Activated T-cell treated with anti-CD3 and anti-CD28 coated beads, Interleukin-2, amount 50 U/mL, for 48 hours (primary cell): Measurements from ENCODE around the gene QPCTL.
"Not testable (repeated sequence)": the region's sequence is repeated elsewhere in the genome, so short reads cannot be mapped to it uniquely, and the experiment has no call there.

Experiments
- DNase-seq, 2 experiments: peaks; one replicate each; pipeline ENCODE4 v3.0.0-alpha.2; 2020

QPCTL gene

GRCh38 chr19:45677351-45678230 lies 14.9 kb upstream of the QPCTL start:
- peak; percentile 91 to 92 for DNase-seq

GRCh38 chr19:45681391-45682015 lies 11.0 kb upstream of the QPCTL start:
- DNase-seq: peak; percentile 90 to 94

- no peak for DNase-seq
These were observed 10.3 kb upstream of the QPCTL start for GRCh38 chr19:45682117-45682516.

GRCh38 chr19:45682908-45683307 lies 9.6 kb upstream of the QPCTL start:
- DNase-seq: no peak

- not testable (repeated sequence) for DNase-seq
These were observed 7.4 kb upstream of the QPCTL start for GRCh38 chr19:45685045-45685444.

GRCh38 chr19:45687599-45687998 lies 4.9 kb upstream of the QPCTL start:
- DNase-seq: no peak

DNA sequence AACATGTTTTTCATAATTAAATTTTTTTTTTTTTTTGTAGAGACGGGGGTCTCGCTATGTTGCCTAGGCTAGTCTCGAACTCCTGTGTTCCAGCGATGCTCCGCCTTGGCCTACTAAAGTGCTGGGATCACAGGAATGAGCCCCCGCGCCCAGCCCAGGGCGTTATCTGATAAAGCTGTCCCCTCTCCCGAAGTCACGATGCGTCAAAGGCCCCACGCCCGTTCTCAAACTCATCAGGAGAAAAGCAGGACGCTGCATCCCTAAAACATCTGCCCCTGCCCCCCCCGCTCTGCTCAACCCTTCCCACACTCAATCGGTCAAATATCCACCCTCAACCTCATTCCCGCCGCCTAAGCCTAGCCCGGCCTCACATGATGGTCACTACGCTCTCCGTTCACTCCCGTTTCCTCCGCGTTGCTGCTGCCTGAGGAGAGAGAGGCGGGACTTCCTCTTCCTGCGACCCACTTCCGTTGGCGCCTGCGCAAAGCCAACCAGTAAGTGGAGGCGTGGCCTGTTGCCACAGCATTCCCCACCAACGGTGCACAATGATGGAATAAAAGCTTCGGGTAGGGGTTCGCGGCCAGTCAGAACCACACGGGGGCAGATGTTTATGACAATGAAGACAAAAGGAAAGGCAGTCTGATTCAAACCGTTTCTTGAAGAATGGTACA lies 815 bp upstream of the QPCTL start, which contains the start of gene SNRPD2:
TSS of gene SNRPD2 (minus strand) at position 438 of the 671 bp plus-strand sequence. CDS start at position 373, 65 bp downstream.
- peak in 1 of 2 experiments; percentile 97 for DNase-seq

- DNase-seq: peak; percentile 88 to 89
These were observed 781 bp downstream of the QPCTL start for GRCh38 chr19:45693106-45693788.

DNA sequence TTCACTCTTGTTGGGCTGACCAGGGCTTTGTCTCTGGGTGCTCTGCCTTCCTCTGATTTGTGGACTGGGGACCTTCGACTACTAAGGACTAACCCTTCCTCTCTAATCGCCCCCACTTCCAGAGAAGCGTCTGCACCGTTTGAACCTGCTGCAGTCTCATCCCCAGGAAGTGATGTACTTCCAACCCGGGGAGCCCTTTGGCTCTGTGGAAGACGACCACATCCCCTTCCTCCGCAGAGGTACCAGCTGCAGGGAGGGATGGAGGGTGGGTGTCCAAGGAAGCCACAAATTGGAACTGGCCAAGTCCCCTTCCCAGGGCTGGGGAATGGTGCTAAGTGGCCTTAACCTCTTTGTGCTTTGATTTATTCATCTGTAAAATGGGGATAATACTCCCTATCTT lies 9.2 kb downstream of the QPCTL start:
- no peak for DNase-seq

DNA sequence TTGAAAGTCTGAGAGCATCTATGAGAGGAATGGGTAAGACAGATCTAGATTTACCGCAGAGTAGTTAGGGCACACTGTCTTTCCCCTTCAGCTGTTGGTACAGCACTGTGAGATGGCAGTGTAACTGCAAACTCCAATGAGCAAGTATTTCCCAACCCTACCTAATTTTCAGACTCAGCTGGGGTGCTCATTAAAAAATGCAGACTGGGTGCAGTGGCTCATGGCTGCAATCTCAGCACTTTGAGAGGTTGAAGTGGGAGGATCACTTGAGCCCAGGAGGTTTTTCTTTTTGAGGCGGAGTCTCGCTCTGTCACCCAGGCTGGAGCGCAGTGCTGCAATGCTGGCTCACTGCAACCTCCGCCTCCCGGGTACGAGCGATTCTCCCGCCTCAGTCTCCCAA lies 12.6 kb downstream of the QPCTL start:
- no peak for DNase-seq

- no peak for DNase-seq
These were observed 13.4 kb downstream of the QPCTL start for GRCh38 chr19:45705710-45706415.

GRCh38 chr19:45710356-45711130 lies 18.1 kb downstream of the QPCTL start:
- no peak for DNase-seq

DNA sequence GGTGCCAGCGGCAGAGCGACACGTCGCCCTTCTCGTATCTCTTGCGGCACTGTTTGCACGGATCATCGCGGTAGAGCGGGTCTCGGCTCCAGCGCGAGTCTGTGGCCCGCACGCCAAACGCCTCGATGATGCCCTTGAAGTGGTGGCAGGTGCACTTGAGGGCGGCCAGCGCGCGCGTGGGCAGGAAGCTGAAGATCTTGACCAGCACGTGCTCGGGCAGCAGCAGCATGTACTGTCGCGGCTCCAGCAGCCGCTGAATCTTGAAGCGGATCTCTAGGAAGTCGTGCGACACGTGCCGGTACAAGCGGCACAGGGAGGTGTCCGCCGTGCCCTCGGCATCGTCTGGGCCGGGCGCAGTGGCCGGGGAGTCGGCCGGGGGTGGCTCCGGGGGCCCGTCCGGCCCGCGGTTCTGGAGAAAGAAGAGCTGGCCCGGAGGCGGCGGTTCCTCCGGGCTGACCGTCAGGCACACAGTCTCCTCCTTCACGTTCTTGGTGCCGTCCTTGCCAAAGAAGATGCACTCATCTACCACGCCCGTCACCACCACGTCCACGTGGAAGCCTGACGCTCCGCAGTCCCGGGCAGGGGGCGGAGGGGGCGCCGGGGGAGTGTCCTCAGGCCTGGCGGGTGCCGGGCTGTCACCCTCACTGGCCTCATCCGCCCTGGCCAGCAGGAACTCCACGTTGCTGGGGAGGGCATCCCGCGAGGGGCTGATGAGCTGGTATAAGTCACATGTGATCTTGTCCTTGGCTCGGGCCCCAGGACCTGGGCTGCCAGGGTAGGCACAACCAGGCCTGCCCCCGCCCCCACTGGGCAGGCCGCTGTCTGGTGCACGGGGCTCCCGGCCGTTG lies 19.6 kb downstream of the QPCTL start:
- no peak for DNase-seq

- DNase-seq: no peak
These were observed 20.2 kb downstream of the QPCTL start for GRCh38 chr19:45712699-45713067.

- DNase-seq: no peak
These were observed 20.7 kb downstream of the QPCTL start for GRCh38 chr19:45713141-45713540.

GRCh38 chr19:45715139-45715538 lies 22.7 kb downstream of the QPCTL start:
- DNase-seq: no peak

DNA sequence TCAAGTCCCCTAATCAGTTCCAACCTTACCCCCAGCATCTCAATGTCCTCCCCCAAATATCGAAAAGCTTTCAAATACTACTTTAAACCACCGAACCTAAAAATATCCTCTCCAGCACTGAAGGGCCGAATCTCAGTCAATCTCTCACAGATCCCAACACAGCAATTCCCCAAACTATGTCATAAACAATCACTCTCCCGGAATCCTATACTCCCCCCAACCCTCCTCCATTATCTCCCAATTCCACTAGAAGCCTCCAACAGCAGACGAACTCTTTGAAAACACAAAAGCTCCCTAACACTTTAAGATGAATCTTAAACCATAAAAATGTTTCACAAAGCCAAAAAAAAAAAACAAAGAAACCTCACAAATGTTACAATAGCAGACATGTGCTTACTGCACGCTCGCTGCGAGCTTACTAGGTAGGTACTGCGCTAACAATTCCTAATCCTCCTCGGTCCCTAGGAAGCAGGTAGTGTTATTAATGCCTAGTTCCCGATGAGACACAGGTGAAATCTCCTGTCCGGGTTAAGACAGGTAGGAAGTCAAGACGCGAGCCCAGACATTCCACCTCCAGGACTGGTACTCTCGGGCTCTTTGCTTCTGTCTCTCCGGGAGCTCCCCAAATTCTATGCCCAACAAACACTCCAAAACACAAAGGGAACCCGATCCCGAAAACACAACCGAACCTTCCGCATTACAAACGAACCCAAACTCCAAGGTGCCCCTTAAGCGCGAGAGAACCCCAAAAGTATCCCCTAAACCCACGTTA lies 24.1 kb downstream of the QPCTL start:
- DNase-seq: peak in 1 of 2 experiments; percentile 55

DNA sequence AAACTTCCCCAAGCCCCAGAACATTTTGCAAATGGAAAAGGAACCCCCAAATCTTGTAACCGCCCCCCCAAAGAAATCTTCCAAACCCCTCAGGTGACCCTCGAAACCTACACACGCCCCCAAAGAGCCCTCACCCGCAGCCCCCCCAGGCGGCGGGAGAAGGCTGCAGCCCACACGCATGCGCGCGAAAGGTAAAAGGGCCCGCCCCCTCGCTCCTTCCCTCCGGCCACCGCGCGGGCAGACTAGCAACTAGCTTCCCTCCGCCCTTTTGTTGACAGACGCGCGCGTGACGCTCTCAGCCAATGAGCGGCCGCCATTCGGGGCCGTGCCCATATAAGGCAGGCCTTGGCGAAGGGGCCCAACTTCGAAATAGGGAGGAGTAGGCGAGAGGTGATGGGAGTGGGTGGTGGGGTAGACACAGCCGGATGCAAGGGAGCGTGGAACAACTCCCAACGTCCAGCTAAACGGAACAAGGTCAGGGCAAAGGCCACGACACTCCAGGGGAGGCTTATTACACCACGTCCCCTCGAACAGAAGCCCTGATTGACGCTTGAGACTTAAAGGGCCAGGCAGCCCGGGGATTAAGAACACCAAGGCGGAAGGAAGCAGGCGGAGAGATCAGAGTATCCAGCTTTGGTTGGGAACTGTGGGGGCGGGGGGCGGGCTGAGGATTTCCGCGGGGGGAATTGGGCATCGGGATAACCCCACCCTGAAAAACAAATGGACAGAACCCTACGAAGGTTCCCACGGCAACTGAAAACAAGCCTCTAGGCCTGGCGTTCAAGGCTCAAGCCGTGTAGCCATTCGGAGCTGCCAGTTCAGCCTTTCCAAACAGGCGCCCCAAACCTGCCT lies 24.9 kb downstream of the QPCTL start:
- DNase-seq: peak; percentile 98
